SK-N-SH (cell line): ENCODE measurements around the gene MMAA. TPM values are rescaled to one million over a fixed set of nuclear protein-coding genes. Genes with fewer than 3 reads are reported as not detected.
"Not testable (repeated sequence)": the region's sequence is repeated elsewhere in the genome, so short reads cannot be mapped to it uniquely, and the experiment has no call there.

ENCODE experiments used
- CTCF ChIA-PET: fragments of 300-600, 350-600 bp; formaldehyde crosslinking; extraction: SDS; loops from one replicate; lab custom pipeline; 2021; lab: Yijun Ruan, JAX
- POLR2A ChIA-PET: fragments of 350-600 bp; sonication (Branson Sonifier 250); formaldehyde crosslinking; extraction: SDS; loops from one replicate; lab custom pipeline; 2020; ENCODE audit warnings: antibody characterized with exemption, inconsistent platforms; lab: Yijun Ruan, JAX
- DNase-seq: peaks from one replicate; pipeline ENCODE4 v3.0.0; 2012
- H2AFZ ChIP-seq: fragments of 200-600 bp; sonication (generic); 2 replicates; pipeline ENCODE4 v1.8.1; 2016; ENCODE audit warnings: antibody characterized with exemption, mild to moderate bottlenecking, low read depth
- H3F3A ChIP-seq: fragments of 200-600 bp; sonication (generic); replicated peaks from 2 replicates; pipeline ENCODE3; 2016; ENCODE audit warnings: antibody characterized with exemption, mild to moderate bottlenecking; ENCODE audit not compliant: insufficient read depth
- H3K27ac ChIP-seq, 2 experiments: fragments of 200-500 bp in 1 of 2; fragments of 200-600 bp in 1 of 2; sonication (Bioruptor generic) in 1 of 2; sonication (generic), shearing (Covaris generic) in 1 of 2; 2 replicates each; pipeline versions ENCODE4 v1.5.1 to v1.6.1; 2014 to 2016; ENCODE audit warnings: low read depth in 2 of 2, inconsistent platforms in 1 of 2, low read length in 1 of 2, mild to moderate bottlenecking in 1 of 2, mixed read lengths in 1 of 2
- H3K27me3 ChIP-seq: fragments of 200-600 bp; sonication (generic), shearing (Covaris generic); 2 replicates; pipeline ENCODE4 v1.6.1; 2016; ENCODE audit warnings: mixed run types; ENCODE audit not compliant: insufficient read depth
- H3K36me3 ChIP-seq, 2 experiments: fragments of 200-500 bp in 1 of 2; fragments of 200-600 bp in 1 of 2; sonication (Bioruptor generic) in 1 of 2; sonication (generic) in 1 of 2; replicated peaks in 1 of 2; 2 replicates each; pipeline versions ENCODE3 to v1.5.1; 2014 to 2016; ENCODE audit warnings: low read length in 1 of 2, mild to moderate bottlenecking in 1 of 2; ENCODE audit not compliant: insufficient read depth in 2 of 2, control insufficient read depth in 1 of 2
- H3K4me1 ChIP-seq, 2 experiments: fragments of 200-500 bp in 1 of 2; fragments of 200-600 bp in 1 of 2; sonication (Bioruptor generic) in 1 of 2; sonication (generic), shearing (Covaris generic) in 1 of 2; 2 replicates each; pipeline versions ENCODE4 v1.5.1 to v1.6.1; 2014 to 2016; ENCODE audit warnings: low read depth in 1 of 2, low read length in 1 of 2, mixed run types in 1 of 2; ENCODE audit not compliant: insufficient read depth in 2 of 2, control insufficient read depth in 1 of 2
- H3K4me2 ChIP-seq: fragments of 200-600 bp; sonication (generic), shearing (Covaris generic); 2 replicates; pipeline ENCODE4 v1.6.1; 2017; ENCODE audit warnings: mixed run types
- H3K4me3 ChIP-seq, 2 experiments: fragments of 200-500 bp in 1 of 2; fragments of 200-600 bp in 1 of 2; sonication (Bioruptor generic) in 1 of 2; sonication (generic), shearing (Covaris generic) in 1 of 2; 2 replicates each; pipeline versions ENCODE4 v1.5.1 to v1.8.1; 2014 to 2016; ENCODE audit warnings: low read depth in 2 of 2, inconsistent platforms in 1 of 2, low read length in 1 of 2, mild to moderate bottlenecking in 1 of 2, mixed read lengths in 1 of 2, moderate library complexity in 1 of 2
- H3K79me2 ChIP-seq: fragments of 200-600 bp; sonication (generic); 2 replicates; pipeline ENCODE4 v1.8.1; 2017; ENCODE audit warnings: mild to moderate bottlenecking; ENCODE audit not compliant: insufficient read depth
- H3K9ac ChIP-seq: fragments of 200-600 bp; sonication (generic); 2 replicates; pipeline ENCODE4 v1.6.1; 2017; ENCODE audit warnings: mixed run types
- H3K9me2 ChIP-seq: fragments of 200-600 bp; sonication (generic); 2 replicates; pipeline ENCODE4 v1.6.1; 2017; ENCODE audit warnings: mixed run types
- H3K9me3 ChIP-seq: fragments of 200-600 bp; sonication (generic); 2 replicates; pipeline ENCODE4 v1.6.1; 2017; ENCODE audit warnings: mixed run types, mild to moderate bottlenecking, moderate library complexity
- H4K20me1 ChIP-seq: fragments of 200-600 bp; sonication (generic); 2 replicates; pipeline ENCODE4 v1.6.1; 2017; ENCODE audit warnings: mild to moderate bottlenecking, mixed run types; ENCODE audit not compliant: insufficient read depth
- EZH2phosphoT487 ChIP-seq: fragments of 200-600 bp; sonication (generic); IDR thresholded peaks from 2 replicates; pipeline ENCODE4 v1.6.1; 2017; ENCODE audit warnings: low read depth, mixed run types, mild to moderate bottlenecking, antibody characterized with exemption, moderate library complexity, borderline replicate concordance
- FOXJ3 ChIP-seq: sonication (generic); formaldehyde crosslinking; IDR thresholded peaks from 2 replicates; pipeline ENCODE4 v1.5.1; 2020; ENCODE audit warnings: mild to moderate bottlenecking, missing genetic modification reagents
- FOXM1 ChIP-seq: IDR thresholded peaks from 2 replicates; pipeline ENCODE4 v1.4.0; 2012; ENCODE audit warnings: low read depth, mild to moderate bottlenecking
- GABPA ChIP-seq: IDR thresholded peaks from 2 replicates; pipeline ENCODE4 v1.4.0; 2012; ENCODE audit warnings: low read depth, mild to moderate bottlenecking
- JUND ChIP-seq: IDR thresholded peaks from 2 replicates; pipeline ENCODE4 v1.4.0; 2012
- MXI1 ChIP-seq: IDR thresholded peaks from 2 replicates; pipeline ENCODE4 v1.6.1; 2012; ENCODE audit warnings: mild to moderate bottlenecking, low read depth, low read length, improper control_type of control experiment
- RAD21 ChIP-seq: IDR thresholded peaks from 2 replicates; pipeline ENCODE4 v1.6.1; 2012; ENCODE audit warnings: mild to moderate bottlenecking, low read length
- RXRA ChIP-seq: IDR thresholded peaks from 2 replicates; pipeline ENCODE4 v1.4.0; 2012; ENCODE audit warnings: low read depth, mild to moderate bottlenecking, borderline replicate concordance
- TAF1 ChIP-seq: IDR thresholded peaks from 2 replicates; pipeline ENCODE4 v1.6.1; 2012; ENCODE audit warnings: low read depth, mild to moderate bottlenecking, low read length, moderate library complexity, borderline replicate concordance
- TCF12 ChIP-seq: IDR thresholded peaks from 2 replicates; pipeline ENCODE4 v1.4.0; 2012
- ZBTB33 ChIP-seq: IDR thresholded peaks from 2 replicates; pipeline ENCODE4 v1.4.0; 2012; ENCODE audit warnings: low read depth, borderline replicate concordance
- WGBS: methylation state at CpG from one replicate; pipeline ENCODE4 v1.1.6; 2017; ENCODE audit warnings: low lambda C conversion rate; 5-methylcytosine and 5-hydroxymethylcytosine counted together
- polyA plus RNA-seq, 3 experiments: library from polyadenylated mRNA; depleted of rRNA; stranded (reverse); fragments of >200 nt; gene quantifications; 2 replicates each; pipeline ENCODE4 v1.2.3, GENCODE V29; 2012
- TF ChIP-seq, protein P1 (sequence below): IDR thresholded peaks from 2 replicates; pipeline ENCODE4 v1.6.1; 2012; ENCODE audit warnings: mild to moderate bottlenecking, low read depth, low read length, moderate library complexity
- TF ChIP-seq, protein P2 (sequence below): fragments of 150-350 bp; IDR thresholded peaks from 2 replicates; pipeline ENCODE4 v1.6.1; 2016; ENCODE audit warnings: mild to moderate bottlenecking, low read depth, low read length

MMAA gene
- polyA plus RNA-seq, 1 of the 3 experiments (the other 2 are of a cell fraction) = 2.2 TPM

DNA sequence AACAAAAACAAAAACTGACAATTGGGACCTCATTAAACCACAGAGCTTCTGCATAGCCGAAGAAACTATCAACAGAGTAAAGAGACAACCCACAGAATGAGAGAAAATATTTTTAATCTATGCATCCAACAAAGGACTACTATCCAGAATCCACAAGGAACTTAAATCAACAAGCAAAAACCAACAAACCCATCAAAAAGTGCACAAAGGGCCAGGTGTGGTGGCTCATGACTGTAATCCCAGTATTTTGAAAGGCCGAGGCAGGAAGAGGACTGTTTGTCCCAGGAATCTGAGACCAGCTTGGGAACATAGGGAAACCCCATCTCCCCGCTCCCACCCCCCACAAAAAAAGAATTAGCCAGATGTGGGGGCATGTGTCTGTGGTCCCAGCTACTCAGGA lies 71.4 kb downstream of the MMAA start:
- POLR2A ChIA-PET = no interaction called here
- Histone ChIP-seq H3F3A (no peaks in the 10 kb centered on the region), H3K9me2 (no peaks in the 10 kb centered on the region), H3K4me1 (no peaks in the 10 kb centered on the region; a peak in 1 of 4 replicates), H3K36me3 (no peaks in the 10 kb centered on the region), H3K9me3 (no peaks in the 10 kb centered on the region), H3K4me3 (no peak overlapping the region), H2AFZ (no peak overlapping the region), H3K27ac (no peak overlapping the region), H3K4me2 (no peak overlapping the region), H3K79me2 (no peaks in the 10 kb centered on the region), H3K9ac (no peak overlapping the region), H4K20me1 (no peaks in the 10 kb centered on the region), H3K27me3 (no peaks in the 10 kb centered on the region)
- CTCF ChIA-PET = interaction anchor here (1.3 kb wide), 1 partner anchor 81 kb away, joined by 3 read pairs; no protein-coding TSS in a partner anchor
- TF ChIP-seq EZH2phosphoT487 (no peak), TCF12 (no peak), FOXJ3 (no peak), ZBTB33 (no peak), FOXM1 (no peak), TAF1 (no peak)
- no peak for DNase-seq
- 77% methylated on average over 3 of the region's 3 CpGs for WGBS

DNA sequence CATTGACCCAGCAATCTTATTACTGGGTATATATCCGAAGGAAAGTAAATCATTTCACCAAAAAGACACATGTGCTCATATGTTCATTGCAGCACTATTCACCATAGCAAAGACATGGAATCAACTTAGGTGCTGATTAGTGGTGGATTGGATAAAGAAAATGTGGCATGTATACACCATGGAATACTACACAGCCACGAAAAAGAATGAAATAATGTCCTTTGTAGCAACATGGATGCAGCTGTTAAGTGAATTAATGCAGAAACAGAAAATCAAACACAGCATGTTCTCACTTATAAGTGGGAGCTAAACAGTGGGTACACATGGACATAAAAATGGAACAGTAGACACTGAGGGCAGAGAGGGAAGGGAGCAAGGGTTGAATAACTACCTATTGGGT lies 72.2 kb downstream of the MMAA start:
- H3K4me3 ChIP-seq, DNase-seq, H3K9me2 ChIP-seq, POLR2A ChIA-PET, H3K27me3 ChIP-seq, H3F3A ChIP-seq, H3K4me1 ChIP-seq, H3K9ac ChIP-seq, H2AFZ ChIP-seq, H3K9me3 ChIP-seq, H3K36me3 ChIP-seq, H3K4me2 ChIP-seq, H3K79me2 ChIP-seq, H3K27ac ChIP-seq, H4K20me1 ChIP-seq: not testable (repeated sequence)
- CTCF ChIA-PET = interaction anchor here (1.3 kb wide), 1 partner anchor 82 kb away, joined by 3 read pairs; no protein-coding TSS in a partner anchor
- 68% methylated on average over 2 of the region's 2 CpGs for WGBS

- Histone ChIP-seq H3K9ac (no peak overlapping the region), H3K4me2 (no peak overlapping the region), H3K27ac (no peak overlapping the region), H3K9me3 (no peaks in the 10 kb centered on the region), H3F3A (no peaks in the 10 kb centered on the region), H3K9me2 (no peaks in the 10 kb centered on the region), H3K36me3 (no peaks in the 10 kb centered on the region), H3K4me3 (no peak overlapping the region), H3K4me1 (no peaks in the 10 kb centered on the region; a peak in 1 of 4 replicates), H4K20me1 (no peaks in the 10 kb centered on the region), H2AFZ (no peak overlapping the region), H3K79me2 (no peaks in the 10 kb centered on the region), H3K27me3 (no peaks in the 10 kb centered on the region)
- 55% methylated on average over 2 of the region's 2 CpGs for WGBS
- DNase-seq = no peak
- ChIA-PET POLR2A (no interaction called here), CTCF (interaction anchor here (1.3 kb wide), 1 partner anchor 14 kb away, joined by 4 read pairs; no protein-coding TSS in a partner anchor)
- TF ChIP-seq FOXM1 (no peak), EZH2phosphoT487 (no peak), ZBTB33 (no peak), MXI1 (no peak), RAD21 (no peak), JUND (no peak), RXRA (no peak), GABPA (no peak)
- TF ChIP-seq, protein P1, sequence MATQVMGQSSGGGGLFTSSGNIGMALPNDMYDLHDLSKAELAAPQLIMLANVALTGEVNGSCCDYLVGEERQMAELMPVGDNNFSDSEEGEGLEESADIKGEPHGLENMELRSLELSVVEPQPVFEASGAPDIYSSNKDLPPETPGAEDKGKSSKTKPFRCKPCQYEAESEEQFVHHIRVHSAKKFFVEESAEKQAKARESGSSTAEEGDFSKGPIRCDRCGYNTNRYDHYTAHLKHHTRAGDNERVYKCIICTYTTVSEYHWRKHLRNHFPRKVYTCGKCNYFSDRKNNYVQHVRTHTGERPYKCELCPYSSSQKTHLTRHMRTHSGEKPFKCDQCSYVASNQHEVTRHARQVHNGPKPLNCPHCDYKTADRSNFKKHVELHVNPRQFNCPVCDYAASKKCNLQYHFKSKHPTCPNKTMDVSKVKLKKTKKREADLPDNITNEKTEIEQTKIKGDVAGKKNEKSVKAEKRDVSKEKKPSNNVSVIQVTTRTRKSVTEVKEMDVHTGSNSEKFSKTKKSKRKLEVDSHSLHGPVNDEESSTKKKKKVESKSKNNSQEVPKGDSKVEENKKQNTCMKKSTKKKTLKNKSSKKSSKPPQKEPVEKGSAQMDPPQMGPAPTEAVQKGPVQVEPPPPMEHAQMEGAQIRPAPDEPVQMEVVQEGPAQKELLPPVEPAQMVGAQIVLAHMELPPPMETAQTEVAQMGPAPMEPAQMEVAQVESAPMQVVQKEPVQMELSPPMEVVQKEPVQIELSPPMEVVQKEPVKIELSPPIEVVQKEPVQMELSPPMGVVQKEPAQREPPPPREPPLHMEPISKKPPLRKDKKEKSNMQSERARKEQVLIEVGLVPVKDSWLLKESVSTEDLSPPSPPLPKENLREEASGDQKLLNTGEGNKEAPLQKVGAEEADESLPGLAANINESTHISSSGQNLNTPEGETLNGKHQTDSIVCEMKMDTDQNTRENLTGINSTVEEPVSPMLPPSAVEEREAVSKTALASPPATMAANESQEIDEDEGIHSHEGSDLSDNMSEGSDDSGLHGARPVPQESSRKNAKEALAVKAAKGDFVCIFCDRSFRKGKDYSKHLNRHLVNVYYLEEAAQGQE = no peak
- TF ChIP-seq, protein P2, sequence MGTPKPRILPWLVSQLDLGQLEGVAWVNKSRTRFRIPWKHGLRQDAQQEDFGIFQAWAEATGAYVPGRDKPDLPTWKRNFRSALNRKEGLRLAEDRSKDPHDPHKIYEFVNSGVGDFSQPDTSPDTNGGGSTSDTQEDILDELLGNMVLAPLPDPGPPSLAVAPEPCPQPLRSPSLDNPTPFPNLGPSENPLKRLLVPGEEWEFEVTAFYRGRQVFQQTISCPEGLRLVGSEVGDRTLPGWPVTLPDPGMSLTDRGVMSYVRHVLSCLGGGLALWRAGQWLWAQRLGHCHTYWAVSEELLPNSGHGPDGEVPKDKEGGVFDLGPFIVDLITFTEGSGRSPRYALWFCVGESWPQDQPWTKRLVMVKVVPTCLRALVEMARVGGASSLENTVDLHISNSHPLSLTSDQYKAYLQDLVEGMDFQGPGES = no peak
Observed at GRCh38 chr4:145694929-145695328, 75.7 kb downstream of the MMAA start.
